NCI-H1417 (cell line): Measurements from ENCODE around the gene DSG3.
"Not testable (repeated sequence)": the region's sequence is repeated elsewhere in the genome, so short reads cannot be mapped to it uniquely, and the experiment has no call there.

ENCODE experiments used
- DNase-seq, 3 experiments: peaks; one replicate each; lab custom pipeline; 2025; lab: John Stamatoyannopoulos, UW

The DSG3 gene

GRCh38 chr18:31491586-31491985, 44.0 kb downstream of the DSG3 start:
- no peak for DNase-seq

- no peak for DNase-seq
Observed at GRCh38 chr18:31492671-31493070, 45.1 kb downstream of the DSG3 start.

- no peak for DNase-seq
Observed at GRCh38 chr18:31493171-31493570, 45.6 kb downstream of the DSG3 start.

GRCh38 chr18:31493941-31494340, 46.4 kb downstream of the DSG3 start:
- no peak for DNase-seq

GRCh38 chr18:31494705-31495244, 47.2 kb downstream of the DSG3 start:
- not testable (repeated sequence) for DNase-seq

- no peak for DNase-seq
Observed at GRCh38 chr18:31497404-31497835, 49.9 kb downstream of the DSG3 start.

GRCh38 chr18:31497836-31498573, 50.5 kb downstream of the DSG3 start, which contains the start of gene DSG2:
Gene DSG2 (plus strand): TSS chr18:31498177. CDS start chr18:31498252, 75 bp downstream.
- peak; percentile 6 to 67 (median 66) for DNase-seq

GRCh38 chr18:31498574-31499524, 51.3 kb downstream of the DSG3 start:
- DNase-seq: peak in 2 of 3 experiments; percentile 29 to 44

- no peak for DNase-seq
Observed at GRCh38 chr18:31500051-31500688, 52.6 kb downstream of the DSG3 start.

GRCh38 chr18:31503011-31503410, 55.5 kb downstream of the DSG3 start:
- DNase-seq: no peak

GRCh38 chr18:31504455-31505147, 57.1 kb downstream of the DSG3 start:
- DNase-seq: no peak

GRCh38 chr18:31505156-31505555, 57.6 kb downstream of the DSG3 start:
- DNase-seq: no peak

- DNase-seq: peak in 1 of 3 experiments; percentile 40
Observed at GRCh38 chr18:31506024-31506742, 58.6 kb downstream of the DSG3 start.

- DNase-seq: not testable (repeated sequence)
Observed at GRCh38 chr18:31507124-31507523, 59.6 kb downstream of the DSG3 start.

- no peak for DNase-seq
Observed at GRCh38 chr18:31508781-31509180, 61.2 kb downstream of the DSG3 start.

GRCh38 chr18:31509571-31509970, 62.0 kb downstream of the DSG3 start:
- DNase-seq: no peak

- no peak for DNase-seq
Observed at GRCh38 chr18:31510319-31510718, 62.8 kb downstream of the DSG3 start.

GRCh38 chr18:31511098-31511497, 63.6 kb downstream of the DSG3 start:
- no peak for DNase-seq

- no peak for DNase-seq
Observed at GRCh38 chr18:31512203-31512764, 64.7 kb downstream of the DSG3 start.

GRCh38 chr18:31513189-31513935, 65.8 kb downstream of the DSG3 start:
- no peak for DNase-seq
